MCF 10A (cell line): ENCODE measurements around the gene LYSMD3. TPM values are rescaled to one million over a fixed set of nuclear protein-coding genes. Genes with fewer than 3 reads are reported as not detected.

Experiments
- BruUV-seq: library from RNA; stranded (reverse); fragments of 400-500 nt; replicated peaks from 2 replicates; lab custom pipeline; 2021; lab: Mats Ljungman, UMichigan
- CTCF ChIA-PET: fragments of 300-600 bp; sonication (Branson Sonifier 250); formaldehyde crosslinking; extraction: SDS; loops from one replicate; lab custom pipeline; 2021; ENCODE audit warnings: antibody characterized with exemption, inconsistent platforms; lab: Yijun Ruan, JAX
- POLR2A ChIA-PET: fragments of 300-600, 350-650 bp; sonication (Branson Sonifier 250); formaldehyde crosslinking; extraction: SDS; loops from one replicate; lab custom pipeline; 2020; ENCODE audit warnings: antibody characterized with exemption, inconsistent platforms; lab: Yijun Ruan, JAX
- DNase-seq: peaks from one replicate; pipeline ENCODE4 v3.0.0-alpha.2; 2018; ENCODE audit not compliant: unreplicated experiment
- H3K27ac Mint-ChIP-seq: one replicate; pipeline ENCODE4 v1.8.0; 2022; ENCODE audit warnings: mild to moderate bottlenecking, low read depth, mixed read lengths; ENCODE audit not compliant: unreplicated experiment
- H3K27me3 Mint-ChIP-seq: one replicate; pipeline ENCODE4 v1.8.0; 2022; ENCODE audit warnings: mixed read lengths; ENCODE audit not compliant: insufficient read depth, unreplicated experiment
- H3K36me3 Mint-ChIP-seq: one replicate; pipeline ENCODE4 v1.8.0; 2022; ENCODE audit warnings: mild to moderate bottlenecking, moderate library complexity, mixed read lengths; ENCODE audit not compliant: insufficient read depth, unreplicated experiment
- H3K4me1 Mint-ChIP-seq: one replicate; pipeline ENCODE4 v1.8.0; 2022; ENCODE audit warnings: mixed read lengths; ENCODE audit not compliant: insufficient read depth, unreplicated experiment
- H3K4me3 Mint-ChIP-seq: one replicate; pipeline ENCODE4 v1.8.0; 2022; ENCODE audit warnings: mild to moderate bottlenecking, moderate library complexity, mixed read lengths; ENCODE audit not compliant: unreplicated experiment
- H3K9me3 Mint-ChIP-seq: one replicate; pipeline ENCODE4 v1.8.0; 2022; ENCODE audit warnings: mixed read lengths; ENCODE audit not compliant: unreplicated experiment
- CTCF ChIP-seq: fragments of 200-600 bp; IDR thresholded peaks from one replicate; pipeline ENCODE4 v1.8.0; 2022; ENCODE audit warnings: antibody characterized with exemption, mild to moderate bottlenecking; ENCODE audit not compliant: unreplicated experiment
- intact Hi-C: fragments of 100-400 bp; cut with micrococcal nuclease; formaldehyde crosslinking; loops from 2 replicates; pipeline ENCODE4 v1.14.1; 2022
- total RNA-seq: library from RNA; stranded (reverse); gene quantifications from 2 replicates; pipeline ENCODE4 v1.2.3, GENCODE V29; 2022

Gene LYSMD3
- total RNA-seq, 1 experiment from 2014 or later, result 27.4 TPM

DNA sequence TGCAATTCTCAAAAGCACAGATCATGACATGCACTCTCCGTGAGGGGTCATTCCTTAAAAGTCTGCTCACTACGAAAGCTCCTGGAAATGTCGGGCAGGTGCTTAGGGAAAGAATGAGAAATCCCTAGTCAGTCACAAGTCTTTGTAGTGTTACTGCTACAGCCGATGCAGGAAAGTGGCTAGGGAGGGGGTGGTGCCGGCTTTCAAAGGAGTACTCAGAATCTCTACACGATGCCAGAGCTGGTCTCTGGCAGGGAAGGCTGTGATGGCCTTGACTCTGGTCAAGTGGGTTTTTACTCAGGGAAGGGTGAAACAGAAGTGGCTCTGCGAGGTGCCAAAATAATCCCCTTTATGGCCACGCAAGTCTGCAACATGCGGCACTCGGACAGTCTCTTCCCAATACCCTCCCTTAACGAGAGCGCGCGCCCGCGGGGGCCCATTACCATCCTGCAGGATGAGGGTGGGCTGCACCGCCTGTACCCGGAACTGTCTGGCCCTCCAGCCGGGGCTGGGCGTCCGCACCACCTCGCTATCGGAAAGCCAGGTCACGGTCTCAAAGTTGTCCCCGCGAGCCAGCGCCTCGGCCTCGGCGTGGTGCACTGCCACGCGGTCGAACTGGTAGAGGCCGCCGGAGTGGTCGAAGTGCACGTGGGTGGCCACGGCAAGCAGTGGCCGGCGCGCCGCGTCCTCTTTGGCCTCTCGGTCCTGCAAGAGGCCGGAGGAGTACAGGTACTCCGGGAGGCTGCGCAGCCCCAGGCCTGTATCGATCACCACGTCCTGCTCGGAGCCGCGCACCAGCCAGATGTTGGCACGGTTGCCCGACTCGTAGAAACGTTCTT lies 55.8 kb downstream of the LYSMD3 start:
- H3K4me3 Mint-ChIP-seq, result peak overlapping the region; percentile 100
- H3K27me3 Mint-ChIP-seq, result no peaks in the 10 kb centered on the region
- H3K27ac Mint-ChIP-seq, result peak overlapping the region; percentile 83
- peaks cover 29% of the 10 kb centered on the region for H3K4me1 Mint-ChIP-seq
- CTCF ChIA-PET, result interaction anchor here (0.6 to 3.5 kb wide), 9 partner anchors 11 to 944 kb away, joined by 3 to 25 read pairs (median 4); partner anchors contain the start of gene LYSMD3
- TF ChIP-seq CTCF, result no peak
- peak; percentile 47 for DNase-seq
- peaks cover 9% of the 10 kb centered on the region for H3K36me3 Mint-ChIP-seq
- H3K9me3 Mint-ChIP-seq, result no peaks in the 10 kb centered on the region
- intact Hi-C loops, result loop anchor here (1.0 to 2.0 kb wide), 2 partner anchors 56 to 65 kb away; partner anchors contain the start of genes CETN3 and LYSMD3
- no TSS peak for BruUV-seq
- POLR2A ChIA-PET, result interaction anchor here (0.6 to 6.0 kb wide), 27 partner anchors 7 to 909 kb away, joined by 3 to 122 read pairs (median 5); partner anchors contain the start of genes ARRDC3, CETN3 and LYSMD3

- TF ChIP-seq CTCF, result no peak
- H3K9me3 Mint-ChIP-seq, result no peaks in the 10 kb centered on the region
- peaks cover 29% of the 10 kb centered on the region for H3K4me1 Mint-ChIP-seq
- ChIA-PET CTCF (interaction anchor here (0.5 to 3.5 kb wide), 7 partner anchors 10 to 943 kb away, joined by 3 to 25 read pairs (median 4); partner anchors contain the start of gene LYSMD3), POLR2A (interaction anchor here (0.6 to 6.0 kb wide), 19 partner anchors 10 to 910 kb away, joined by 3 to 122 read pairs (median 5); partner anchors contain the start of genes ARRDC3, CETN3 and LYSMD3)
- TSS peak; percentile 36 for BruUV-seq
- H3K27me3 Mint-ChIP-seq, result no peaks in the 10 kb centered on the region
- H3K36me3 Mint-ChIP-seq, result peaks cover 11% of the 10 kb centered on the region
- no peak for DNase-seq
- peak overlapping the region; percentile 83 for H3K27ac Mint-ChIP-seq
- intact Hi-C loops, result loop anchor here (2.0 kb wide), 1 partner anchor 64 kb away; the partner anchor contains the start of gene CETN3
- peak overlapping the region; percentile 100 for H3K4me3 Mint-ChIP-seq
Observed at GRCh38 chr5:90472783-90473395, 56.5 kb downstream of the LYSMD3 start.

Other genes with a start within 250 kb of the LYSMD3 start
- 24.8 and 28.4 TPM in 2 replicates for gene CETN3, start 119.8 kb downstream of the LYSMD3 start, total RNA-seq
- gene MBLAC2, start 54.8 kb downstream of the LYSMD3 start, total RNA-seq, result 9.1 and 9.4 TPM in 2 replicates
- gene POLR3G, start 54.7 kb downstream of the LYSMD3 start, total RNA-seq, result 13.2 and 13.6 TPM in 2 replicates
- 0.22 TPM in 1 of 2 replicates, not detected in the other for gene ADGRV1, start 29.2 kb upstream of the LYSMD3 start, total RNA-seq